ENCODE results near the gene SKI. TPM values are rescaled to one million over a fixed set of nuclear protein-coding genes. Genes with fewer than 3 reads are reported as not detected.

SKI gene
- total RNA-seq, 1 donor from 2014 or later: 62.0 TPM

- H3K27ac Mint-ChIP-seq (ENCODE audit: unreplicated experiment): no peak overlapping the region
- no peak for TF ChIP-seq CTCF (conservative IDR thresholded peaks at IDR 0.05)
- H3K4me3 Mint-ChIP-seq: no peak overlapping the region
- no peaks in the 10 kb centered on the region for H3K27me3 Mint-ChIP-seq (ENCODE audit: low read depth)
- no peak for DNase-seq (ENCODE audit: low read depth, low spot score)
- H3K36me3 Mint-ChIP-seq (ENCODE audit: low read depth): no peaks in the 10 kb centered on the region
- H3K4me1 Mint-ChIP-seq: peaks cover 2% of the 10 kb centered on the region
- H3K9me3 Mint-ChIP-seq: no peaks in the 10 kb centered on the region
These were observed 116.1 kb downstream of the SKI start for GRCh38 chr1:2344121-2344681.

GRCh38 chr1:2344744-2345296, 116.7 kb downstream of the SKI start:
- Mint-ChIP-seq H3K4me1 (peaks cover 8% of the 10 kb centered on the region), H3K4me3 (no peak overlapping the region), H3K27me3 (ENCODE audit: low read depth) (no peaks in the 10 kb centered on the region), H3K36me3 (ENCODE audit: low read depth) (no peaks in the 10 kb centered on the region), H3K9me3 (no peaks in the 10 kb centered on the region), H3K27ac (ENCODE audit: unreplicated experiment) (no peak overlapping the region)
- no peak for TF ChIP-seq CTCF (conservative IDR thresholded peaks at IDR 0.05)
- no peak for DNase-seq (ENCODE audit: low read depth, low spot score)

GRCh38 chr1:2345297-2346075, 117.4 kb downstream of the SKI start:
- Mint-ChIP-seq H3K9me3 (no peaks in the 10 kb centered on the region), H3K4me3 (no peak overlapping the region), H3K27me3 (ENCODE audit: low read depth) (no peaks in the 10 kb centered on the region), H3K4me1 (peaks cover 13% of the 10 kb centered on the region), H3K27ac (ENCODE audit: unreplicated experiment) (peak overlapping the region; percentile 83), H3K36me3 (ENCODE audit: low read depth) (no peaks in the 10 kb centered on the region)
- DNase-seq (ENCODE audit: low read depth, low spot score): no peak
- TF ChIP-seq CTCF (conservative IDR thresholded peaks at IDR 0.05): no peak

GRCh38 chr1:2346691-2347408, 118.7 kb downstream of the SKI start:
- Mint-ChIP-seq H3K27ac (ENCODE audit: unreplicated experiment) (no peak overlapping the region), H3K4me1 (peaks cover 17% of the 10 kb centered on the region), H3K4me3 (no peak overlapping the region), H3K36me3 (ENCODE audit: low read depth) (no peaks in the 10 kb centered on the region), H3K27me3 (ENCODE audit: low read depth) (no peaks in the 10 kb centered on the region), H3K9me3 (no peaks in the 10 kb centered on the region)
- TF ChIP-seq CTCF (conservative IDR thresholded peaks at IDR 0.05): no peak
- no peak for DNase-seq (ENCODE audit: low read depth, low spot score)

GRCh38 chr1:2347409-2347785, 119.3 kb downstream of the SKI start:
- no peak overlapping the region for H3K27ac Mint-ChIP-seq (ENCODE audit: unreplicated experiment)

More at GRCh38 chr1:2347409-2347785, 119.3 kb downstream of the SKI start:
- Mint-ChIP-seq H3K4me1 (peaks cover 17% of the 10 kb centered on the region), H3K9me3 (no peaks in the 10 kb centered on the region), H3K4me3 (no peak overlapping the region), H3K27me3 (ENCODE audit: low read depth) (no peaks in the 10 kb centered on the region), H3K36me3 (ENCODE audit: low read depth) (no peaks in the 10 kb centered on the region)
- DNase-seq (ENCODE audit: low read depth, low spot score): no peak
- TF ChIP-seq CTCF (conservative IDR thresholded peaks at IDR 0.05): no peak

All from neural crest cell (in vitro differentiated cells).